Lower leg skin (tissue), 3 donors: ENCODE results near the gene MIPOL1.

ENCODE experiments used
- CTCF ChIP-seq, 3 donors: fragments of 450-650 bp; IDR thresholded peaks; one replicate each; pipeline ENCODE4 v1.5.1; 2016; ENCODE audit warnings: antibody characterized with exemption in 3 of 3, mild to moderate bottlenecking in 3 of 3, moderate library complexity in 2 of 3
- POLR2A ChIP-seq, 2 donors: fragments of 450-650 bp; IDR thresholded peaks; one replicate each; pipeline ENCODE4 v1.6.1; 2016 to 2017; ENCODE audit warnings: antibody characterized with exemption in 2 of 2, mild to moderate bottlenecking in 1 of 2, moderate library complexity in 1 of 2

GRCh38 chr14:37185670-37186069 is 12.1 kb upstream of the MIPOL1 start:
- TF ChIP-seq CTCF (IDR thresholded peaks at IDR 0.05), result no peak
- no peak for TF ChIP-seq POLR2A (IDR thresholded peaks at IDR 0.05)
